Osteoblast (primary cell): ENCODE data around the gene SCN3A. TPM values are rescaled to one million over a fixed set of nuclear protein-coding genes. Genes with fewer than 3 reads are reported as not detected.

ENCODE experiments used
- DNase-seq: peaks from one replicate; pipeline ENCODE4 v3.0.0; 2011; ENCODE audit warnings: low spot score, mixed read lengths; ENCODE audit not compliant: insufficient read length; ENCODE audit errors: missing footprints
- H2AFZ ChIP-seq: 2 replicates; pipeline ENCODE4 v1.6.0; 2011; ENCODE audit warnings: mild to moderate bottlenecking, low read length
- H3K27ac ChIP-seq: 2 replicates; pipeline ENCODE4 v1.5.1; 2011; ENCODE audit warnings: mild to moderate bottlenecking, low read depth, low read length, moderate library complexity
- H3K27me3 ChIP-seq: 2 replicates; pipeline ENCODE4 v1.6.0; 2012; ENCODE audit warnings: mild to moderate bottlenecking, control low read depth, inconsistent platforms, low read length, moderate library complexity; ENCODE audit not compliant: insufficient read depth
- H3K36me3 ChIP-seq: 2 replicates; pipeline ENCODE4 v1.5.1; 2011; ENCODE audit warnings: mild to moderate bottlenecking, low read length, control low read depth, moderate library complexity; ENCODE audit not compliant: insufficient read depth
- H3K4me1 ChIP-seq: 2 replicates; pipeline ENCODE4 v1.5.1; 2011; ENCODE audit warnings: mild to moderate bottlenecking, low read length, control low read depth, moderate library complexity; ENCODE audit not compliant: insufficient read depth
- H3K4me2 ChIP-seq: 2 replicates; pipeline ENCODE4 v1.6.0; 2011; ENCODE audit warnings: mild to moderate bottlenecking, low read length; ENCODE audit not compliant: insufficient read depth
- H3K4me3 ChIP-seq: fragments of 200-600 bp; sonication (generic); 3 replicates; pipeline ENCODE4 v1.5.1; 2012; ENCODE audit warnings: mild to moderate bottlenecking, low read length, inconsistent platforms; ENCODE audit not compliant: insufficient read depth
- H3K79me2 ChIP-seq: 2 replicates; pipeline ENCODE4 v1.6.0; 2012; ENCODE audit warnings: mild to moderate bottlenecking, low read length, control low read depth, inconsistent platforms; ENCODE audit not compliant: insufficient read depth
- H3K9me3 ChIP-seq: 2 replicates; pipeline ENCODE4 v1.5.1; 2011; ENCODE audit warnings: low read depth, low read length, control low read depth
- H4K20me1 ChIP-seq: 2 replicates; pipeline ENCODE4 v1.6.0; 2012; ENCODE audit warnings: mild to moderate bottlenecking, low read length, control low read depth; ENCODE audit not compliant: insufficient read depth
- CTCF ChIP-seq: IDR thresholded peaks from 2 replicates; pipeline ENCODE4 v1.5.1; 2011; ENCODE audit warnings: mild to moderate bottlenecking, low read depth, low read length, moderate library complexity; ENCODE audit errors: extremely low read depth
- total RNA-seq: library from RNA; depleted of rRNA; stranded (reverse); fragments of >200 nt; gene quantifications from 2 replicates; pipeline ENCODE4 v1.2.3, GENCODE V29; 2012

The SCN3A gene
- total RNA-seq = 0.59 and 0.72 TPM in 2 replicates

GRCh38 chr2:165203689-165204559 is at the start of gene SCN3A:
Gene SCN3A, minus strand, starts transcription at chr2:165204050. Its CDS starts 27,656 bp downstream, at chr2:165176394.
- no peak within 1 kb of the TSS for H3K27ac ChIP-seq
- H2AFZ ChIP-seq = no peak within 1 kb of the TSS
- no peaks in the 10 kb centered on the region for H3K4me1 ChIP-seq
- TF ChIP-seq CTCF = peak; percentile 80
- H3K79me2 ChIP-seq = no peaks in the 10 kb centered on the region
- peak; percentile 15 for DNase-seq
- H3K4me3 ChIP-seq = no peak within 1 kb of the TSS
- no peaks in the 10 kb centered on the region for H3K9me3 ChIP-seq
- H3K4me2 ChIP-seq = no peak within 1 kb of the TSS
- no peaks in the 10 kb centered on the region for H4K20me1 ChIP-seq
- H3K27me3 ChIP-seq = peaks cover 2% of the 10 kb centered on the region
- no peaks in the 10 kb centered on the region for H3K36me3 ChIP-seq

- no peak for TF ChIP-seq CTCF
- Histone ChIP-seq H3K27me3 (no peaks in the 10 kb centered on the region), H4K20me1 (no peaks in the 10 kb centered on the region)
These were observed 49.3 kb upstream of the SCN3A start for GRCh38 chr2:165253178-165253577.

GRCh38 chr2:165251366-165251765 is 47.5 kb upstream of the SCN3A start:
- Histone ChIP-seq H3K4me2 (no peak overlapping the region), H2AFZ (no peak overlapping the region), H3K36me3 (no peaks in the 10 kb centered on the region), H3K4me3 (no peak overlapping the region), H4K20me1 (no peaks in the 10 kb centered on the region), H3K9me3 (no peaks in the 10 kb centered on the region), H3K79me2 (no peaks in the 10 kb centered on the region), H3K4me1 (no peaks in the 10 kb centered on the region), H3K27me3 (no peaks in the 10 kb centered on the region), H3K27ac (no peak overlapping the region)
- DNase-seq = no peak
- no peak for TF ChIP-seq CTCF

More at GRCh38 chr2:165253178-165253577, 49.3 kb upstream of the SCN3A start:
- H3K27ac ChIP-seq = no peak overlapping the region
- H3K4me3 ChIP-seq = no peak overlapping the region
- H3K36me3 ChIP-seq = no peaks in the 10 kb centered on the region
- H3K4me1 ChIP-seq = no peaks in the 10 kb centered on the region
- H2AFZ ChIP-seq = no peak overlapping the region
- H3K4me2 ChIP-seq = no peak overlapping the region
- H3K79me2 ChIP-seq = no peaks in the 10 kb centered on the region
- H3K9me3 ChIP-seq = no peaks in the 10 kb centered on the region
- no peak for DNase-seq

- Histone ChIP-seq H3K36me3 (no peaks in the 10 kb centered on the region), H3K27ac (no peak overlapping the region), H2AFZ (no peak overlapping the region), H3K79me2 (no peaks in the 10 kb centered on the region), H3K4me2 (no peak overlapping the region), H4K20me1 (no peaks in the 10 kb centered on the region), H3K4me3 (no peak overlapping the region), H3K4me1 (no peaks in the 10 kb centered on the region), H3K9me3 (no peaks in the 10 kb centered on the region), H3K27me3 (no peaks in the 10 kb centered on the region)
- TF ChIP-seq CTCF = no peak
- DNase-seq = no peak
These were observed 44.4 kb upstream of the SCN3A start for GRCh38 chr2:165248238-165248637.
